ENCODE measurements around the gene TBC1D10A.
A peak's percentile ranks its signal among the peaks of the same experiment; 100 is the strongest.

The TBC1D10A gene

GRCh38 chr22:30297991-30298701, 28.6 kb downstream of the TBC1D10A start:
- DNase-seq: no peak

- no peak for DNase-seq
Observed at GRCh38 chr22:30297276-30297990, 29.3 kb downstream of the TBC1D10A start.

GRCh38 chr22:30296833-30297232, 29.9 kb downstream of the TBC1D10A start:
- DNase-seq: no peak

DNA sequence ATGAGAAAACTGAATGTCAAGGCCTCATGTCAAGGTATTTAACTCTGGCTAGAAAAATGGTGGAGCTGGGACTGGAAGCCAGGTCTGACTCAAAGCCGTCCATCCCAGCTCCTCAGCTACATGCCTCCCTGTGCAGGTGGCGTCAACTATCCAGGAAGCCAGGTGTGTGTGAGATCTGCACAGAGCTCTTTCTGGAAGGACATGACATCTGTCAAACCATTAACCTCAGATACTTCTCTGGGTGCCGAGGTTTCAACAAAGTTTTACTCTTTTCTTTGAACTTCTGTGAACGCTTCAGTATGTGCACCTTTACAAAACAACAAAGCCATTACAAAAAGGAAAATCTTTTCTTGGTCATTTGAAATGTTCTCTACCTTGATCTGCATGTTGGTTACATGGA, 30.4 kb downstream of the TBC1D10A start:
- DNase-seq: no peak

DNA sequence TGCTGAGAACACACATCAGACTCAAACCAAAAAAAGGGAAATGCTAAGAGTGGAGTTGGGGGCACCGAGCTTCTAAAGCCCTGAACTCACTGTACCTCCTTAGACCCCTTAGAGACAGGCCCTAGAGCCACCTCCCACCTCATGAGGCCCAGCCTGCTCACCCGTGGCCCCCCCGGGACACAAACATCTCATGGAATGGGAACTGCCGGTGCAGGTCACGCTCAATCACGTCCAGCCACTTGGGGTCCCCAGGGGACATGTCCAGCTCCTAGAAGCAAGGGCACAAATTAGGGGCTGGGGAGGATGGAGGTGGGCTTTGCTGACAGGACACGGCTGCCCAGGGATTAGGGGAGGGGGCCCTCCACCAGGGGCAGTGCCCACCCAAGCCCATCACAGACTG, 31.2 kb downstream of the TBC1D10A start:
- no peak for DNase-seq

DNA sequence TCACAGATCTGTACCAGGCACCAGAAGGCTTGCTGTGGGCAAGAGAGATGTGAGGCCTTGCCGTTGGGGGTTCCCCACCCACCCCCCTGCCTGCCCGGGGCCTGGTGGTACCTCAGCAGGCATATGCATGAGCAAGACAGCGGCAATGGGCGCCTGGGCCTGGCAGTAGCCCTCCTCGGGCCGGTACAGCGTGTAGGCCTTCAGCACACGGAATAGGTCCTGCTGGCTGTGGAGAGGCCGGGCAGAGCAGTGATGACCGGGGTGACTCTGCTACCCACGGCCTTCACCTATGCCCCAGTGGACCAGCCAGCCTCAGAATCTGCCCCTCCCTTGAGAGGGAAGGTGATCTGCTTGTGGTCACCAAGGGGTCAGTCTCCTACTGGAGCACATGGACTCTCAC, 31.9 kb downstream of the TBC1D10A start:
- DNase-seq: no peak

GRCh38 chr22:30294066-30294465, 32.7 kb downstream of the TBC1D10A start:
- DNase-seq: peak in 1 of 2 experiments; percentile 31

DNA sequence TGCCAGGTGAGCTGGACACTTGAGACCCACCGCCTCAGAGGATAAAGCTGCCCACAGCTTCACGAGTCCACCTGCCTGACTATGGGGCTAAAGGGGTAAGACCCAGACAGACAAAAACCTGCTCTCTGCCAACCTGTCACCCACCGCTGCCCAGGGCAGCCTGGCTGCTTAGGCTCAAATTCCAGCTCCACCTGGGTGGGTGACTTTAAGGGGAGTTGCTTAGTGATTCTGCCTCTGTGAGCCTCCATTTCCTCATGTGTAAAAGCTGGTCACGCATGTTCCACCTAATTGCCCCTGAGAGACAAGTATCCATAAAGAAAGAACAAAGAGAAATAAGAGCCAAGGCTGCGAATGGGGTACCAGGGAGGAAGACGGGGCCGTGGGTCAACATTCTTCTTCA, 33.7 kb downstream of the TBC1D10A start:
- no peak for DNase-seq

DNA sequence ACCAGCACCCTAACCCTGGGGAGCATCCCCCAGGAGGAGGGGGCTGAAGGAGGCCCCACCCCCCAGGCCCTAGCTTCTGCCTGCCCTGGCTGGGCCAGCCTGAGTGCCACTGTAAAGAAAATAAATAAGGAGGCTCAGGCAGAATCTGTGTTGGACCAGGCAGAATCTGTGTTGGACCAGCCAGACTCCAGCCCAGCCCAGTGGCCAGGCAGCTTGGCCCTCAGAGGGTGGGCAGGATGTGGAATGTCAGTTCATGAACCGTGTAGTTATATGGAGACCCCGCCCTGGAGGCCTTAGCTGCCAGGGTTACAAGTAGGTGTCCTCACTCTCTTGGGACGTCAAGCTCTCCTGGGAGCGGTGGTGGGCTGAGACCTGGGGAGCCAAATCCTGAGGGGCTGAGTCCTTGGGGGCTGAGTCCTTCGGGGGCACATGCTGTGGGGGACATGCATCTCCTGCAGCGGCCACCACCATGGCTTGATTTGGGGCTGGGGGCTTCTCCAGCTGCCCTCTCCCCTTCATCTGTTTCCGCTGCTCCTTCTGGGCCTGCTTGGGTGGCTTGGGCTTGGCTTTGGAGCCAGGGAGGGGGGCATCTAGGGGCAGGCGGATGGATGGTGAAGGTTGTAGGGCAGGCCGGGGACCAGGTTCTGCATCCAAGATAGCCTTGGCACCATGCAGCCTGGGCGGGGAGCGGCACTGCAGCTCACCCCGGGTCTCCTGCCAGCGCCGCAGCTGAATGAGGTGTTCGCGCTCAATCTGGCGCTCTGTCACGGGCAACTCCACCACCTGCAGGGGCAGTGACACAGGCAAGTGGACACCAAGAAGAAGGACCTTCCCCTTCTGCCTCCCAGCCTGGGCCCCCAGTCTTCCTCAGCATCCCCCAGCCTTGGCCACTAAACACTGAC, 34.4 kb downstream of the TBC1D10A start:
- no peak for DNase-seq

- DNase-seq: peak in 1 of 2 experiments; percentile 34
Observed at GRCh38 chr22:30291058-30291892, 35.5 kb downstream of the TBC1D10A start.

DNA sequence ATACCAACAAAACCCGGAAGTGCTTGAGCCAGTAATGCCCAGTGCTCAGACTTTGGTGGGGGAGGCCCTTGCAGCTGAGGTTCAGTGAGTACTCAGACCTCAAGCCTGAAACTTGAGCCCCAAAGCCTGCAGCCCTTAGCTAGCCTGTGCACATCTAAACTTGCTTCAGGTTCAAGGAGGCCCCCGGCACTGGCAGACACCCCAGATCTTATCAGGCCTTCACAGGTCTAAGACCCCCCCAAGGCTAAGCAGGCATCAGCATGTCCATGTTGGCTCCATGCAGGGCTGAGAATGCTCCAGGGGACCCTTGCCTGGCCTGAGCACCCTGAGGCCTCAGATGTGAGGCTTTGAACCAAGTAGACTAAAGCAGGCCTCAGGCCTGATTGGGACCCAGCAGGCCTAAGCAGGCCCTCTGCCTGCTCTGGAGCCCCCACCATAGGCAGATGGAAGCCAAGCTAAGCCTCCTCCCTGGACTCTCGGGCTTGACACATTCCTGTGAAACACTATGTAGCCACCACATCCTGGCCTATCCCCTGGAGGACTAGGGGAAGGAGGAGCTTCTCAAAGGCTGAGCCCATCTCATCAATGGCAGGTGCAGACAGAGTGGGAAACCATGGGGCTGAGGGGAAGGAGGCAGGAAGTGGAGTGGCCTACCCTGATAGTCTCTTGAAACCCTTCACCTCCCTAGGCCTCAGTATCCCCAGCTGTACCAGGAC, 36.2 kb downstream of the TBC1D10A start:
- DNase-seq: no peak

GRCh38 chr22:30289980-30290313, 36.8 kb downstream of the TBC1D10A start:
- no peak for DNase-seq

- peak; percentile 88 to 89 for DNase-seq
Observed at GRCh38 chr22:30289141-30289979, 37.4 kb downstream of the TBC1D10A start, which contains the start of gene CASTOR1. Gene CASTOR1, minus strand, starts transcription at chr22:30289505. Its CDS starts 8 bp downstream, at chr22:30289497.

DNA sequence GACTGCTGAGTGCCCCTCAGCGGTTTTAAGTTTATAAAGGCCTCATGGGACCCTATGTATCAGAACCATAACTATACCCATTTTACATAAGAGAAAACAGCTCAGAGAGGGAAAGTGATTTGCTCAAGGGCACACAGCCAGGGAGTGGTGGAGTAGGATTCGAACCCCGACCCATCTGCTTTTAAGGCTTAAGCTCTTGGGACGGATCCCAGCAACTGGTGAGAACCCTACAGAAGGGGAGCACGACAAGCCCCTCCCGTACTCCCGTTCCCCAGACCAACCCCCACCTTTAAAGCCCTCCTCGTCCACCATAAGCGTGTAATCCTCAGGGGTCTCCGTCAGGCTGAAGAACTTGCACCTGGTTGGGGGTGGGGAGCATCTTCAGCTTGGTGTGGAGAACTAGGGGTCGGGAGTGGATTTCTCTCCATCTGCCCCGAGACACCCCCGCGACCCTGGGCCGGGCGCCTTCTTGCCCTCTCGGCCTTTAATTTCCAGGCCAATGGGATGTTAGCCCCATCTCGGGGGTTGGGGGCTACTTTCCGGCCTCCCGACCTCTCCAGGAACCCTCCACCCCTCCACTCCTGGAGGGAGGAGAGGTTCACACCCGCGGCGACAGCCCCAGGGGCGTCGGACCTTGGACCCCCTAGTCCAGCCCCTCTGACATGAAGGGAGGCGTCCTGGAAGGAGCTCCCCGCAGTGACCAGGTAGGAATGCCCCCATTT, 38.2 kb downstream of the TBC1D10A start:
- DNase-seq: no peak

GRCh38 chr22:30287648-30288418, 38.9 kb downstream of the TBC1D10A start:
- DNase-seq: peak; percentile 47 to 54

- peak; percentile 22 to 63 for DNase-seq
Observed at GRCh38 chr22:30286813-30287647, 39.7 kb downstream of the TBC1D10A start.

GRCh38 chr22:30286331-30286730, 40.4 kb downstream of the TBC1D10A start:
- no peak for DNase-seq

DNA sequence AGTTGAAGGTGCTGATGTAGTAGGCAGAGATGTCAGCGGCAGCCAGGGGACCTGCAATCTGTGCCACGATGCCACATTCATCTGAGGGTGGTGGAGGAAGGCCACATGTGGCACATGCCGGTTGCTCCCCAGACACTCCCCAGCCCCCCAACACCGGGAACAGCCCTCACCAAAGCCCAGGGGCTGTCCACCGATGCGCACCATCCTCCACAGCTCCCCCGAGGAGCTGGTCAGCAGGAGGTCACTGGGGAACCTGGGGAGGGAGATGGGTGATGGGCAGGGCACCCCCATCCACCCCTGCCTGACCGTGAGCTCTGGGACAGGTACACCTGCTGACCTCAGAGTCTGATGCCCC, 40.9 kb downstream of the TBC1D10A start:
- no peak for DNase-seq
